Effector CD4-positive, alpha-beta T cell (primary cell): ENCODE results near the gene SLC12A2.

Experiments used
- DNase-seq: peaks from one replicate; pipeline ENCODE4 v3.0.0-alpha.2; 2020

SLC12A2 gene

GRCh38 chr5:128097781-128098180 lies 14.2 kb downstream of the SLC12A2 start:
- DNase-seq: no peak

- no peak for DNase-seq
Measured at GRCh38 chr5:128099944-128100343, 16.4 kb downstream of the SLC12A2 start.

DNA sequence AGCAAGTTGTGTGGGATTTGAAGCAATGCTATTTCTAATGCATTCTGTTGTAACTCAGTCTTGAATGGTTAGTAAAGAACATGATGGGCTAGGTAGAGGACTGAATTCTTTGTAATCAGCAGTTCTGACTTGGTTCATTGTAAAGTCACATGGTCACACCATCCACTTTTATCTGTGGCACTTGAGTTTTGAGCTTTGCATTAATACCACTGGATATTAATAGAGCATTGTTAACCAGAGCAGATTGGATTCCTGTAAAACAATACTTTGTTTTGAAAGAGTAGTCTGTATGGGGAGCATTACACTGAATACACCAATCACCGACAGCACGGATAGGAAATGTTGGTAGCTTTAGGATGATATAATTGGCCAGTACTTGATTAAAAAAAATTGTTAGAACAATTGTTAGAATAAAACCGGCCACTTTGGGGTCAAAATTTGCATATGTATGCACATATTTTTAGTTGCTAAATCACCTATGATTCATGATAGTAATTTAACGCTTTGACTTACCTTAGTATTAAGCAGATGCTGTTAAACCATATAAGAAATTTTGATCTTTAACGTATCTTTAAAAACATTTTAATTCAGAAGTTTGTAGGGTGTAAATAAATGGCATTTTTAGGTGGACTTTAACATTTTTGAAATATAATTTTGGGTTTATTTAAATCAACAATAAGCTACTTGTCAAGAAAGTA lies 17.4 kb downstream of the SLC12A2 start:
- DNase-seq: no peak

- no peak for DNase-seq
Measured at GRCh38 chr5:128101676-128102075, 18.1 kb downstream of the SLC12A2 start.

GRCh38 chr5:128105203-128105602 lies 21.6 kb downstream of the SLC12A2 start:
- DNase-seq: no peak

DNA sequence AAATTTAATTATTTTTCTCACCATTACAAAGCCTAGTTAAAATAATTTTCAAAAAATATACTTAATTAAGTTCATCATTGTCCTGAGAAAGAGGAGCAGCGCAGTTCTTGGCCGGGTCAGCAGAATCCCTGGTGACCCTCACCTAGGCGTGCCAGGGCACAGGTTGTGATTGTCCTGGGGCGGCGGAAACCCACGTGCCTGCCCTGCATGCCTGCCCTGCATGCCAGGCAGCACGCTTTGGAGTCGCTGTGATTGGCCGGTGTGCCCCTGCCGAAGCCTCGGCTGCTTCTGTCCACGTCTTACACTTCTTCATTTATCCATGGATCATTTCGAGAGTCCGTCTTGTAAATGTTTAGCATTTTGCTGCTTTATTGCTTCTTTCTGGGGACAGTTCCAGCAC lies 25.6 kb downstream of the SLC12A2 start:
- DNase-seq: no peak

GRCh38 chr5:128109766-128110165 lies 26.2 kb downstream of the SLC12A2 start:
- DNase-seq: no peak

DNA sequence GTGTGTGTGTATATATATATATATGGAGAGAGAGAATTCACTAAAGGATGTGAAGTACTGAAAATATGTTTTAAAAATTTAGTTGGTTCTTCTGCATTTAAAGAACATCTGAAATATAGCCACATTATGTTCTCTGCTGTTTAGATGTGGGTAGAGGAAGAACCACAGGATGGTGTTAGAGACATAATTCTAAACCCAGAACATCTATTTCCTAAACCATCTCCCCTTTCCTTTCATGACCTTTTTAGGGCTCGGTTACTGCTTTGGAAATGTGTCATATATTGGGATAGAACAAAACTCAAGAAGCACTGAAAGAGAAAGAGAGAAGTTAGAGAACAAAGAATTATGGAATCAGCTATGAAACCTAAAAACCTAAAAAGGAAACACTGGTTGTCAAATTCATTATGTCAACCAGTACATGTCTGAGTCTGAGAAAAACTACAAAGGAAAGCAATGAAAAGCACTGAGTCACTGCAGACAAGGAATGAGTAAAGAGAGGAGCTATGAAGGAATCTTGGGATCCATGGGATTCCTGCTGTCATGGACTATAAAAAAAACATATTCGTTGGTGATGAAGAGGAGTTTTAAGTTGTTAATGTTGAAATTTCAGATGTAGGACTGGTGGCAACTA lies 28.4 kb downstream of the SLC12A2 start:
- DNase-seq: no peak

DNA sequence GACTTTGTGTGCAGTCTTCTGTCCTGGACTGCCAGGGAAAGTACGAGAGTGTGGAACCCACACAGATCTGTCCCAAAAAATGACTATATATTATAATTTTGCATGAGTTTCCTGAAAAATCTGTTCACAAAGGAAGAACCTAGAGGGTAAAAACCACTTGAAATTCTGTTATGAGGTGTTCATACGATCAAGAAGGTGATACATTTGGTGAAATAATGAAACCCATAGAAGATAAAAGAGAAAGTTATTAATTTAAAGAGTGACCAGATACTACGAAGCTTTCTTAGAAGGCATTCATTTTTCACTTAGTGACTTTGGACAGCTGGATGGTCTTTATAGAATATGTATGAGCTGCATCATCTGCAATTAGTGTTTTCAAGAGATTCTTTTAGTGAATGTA lies 32.9 kb downstream of the SLC12A2 start:
- DNase-seq: no peak

DNA sequence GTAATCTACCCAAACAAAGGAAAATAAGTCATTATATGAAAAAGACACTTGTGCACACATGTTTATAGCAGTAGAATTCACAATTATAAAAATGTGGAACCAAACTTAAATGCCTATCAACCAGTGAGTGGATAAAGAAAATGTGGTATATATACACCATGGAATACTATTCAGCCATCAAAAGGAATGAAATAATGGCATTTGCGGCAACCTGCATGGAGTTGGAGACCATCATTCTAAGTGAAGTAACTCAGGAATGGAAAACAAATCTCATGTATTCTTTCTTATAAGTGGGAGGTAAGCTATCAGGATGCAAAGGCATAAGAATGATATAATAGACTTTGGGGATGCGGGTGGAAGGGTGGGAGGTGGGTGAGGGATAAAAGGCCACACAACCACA lies 34.6 kb downstream of the SLC12A2 start:
- no peak for DNase-seq

DNA sequence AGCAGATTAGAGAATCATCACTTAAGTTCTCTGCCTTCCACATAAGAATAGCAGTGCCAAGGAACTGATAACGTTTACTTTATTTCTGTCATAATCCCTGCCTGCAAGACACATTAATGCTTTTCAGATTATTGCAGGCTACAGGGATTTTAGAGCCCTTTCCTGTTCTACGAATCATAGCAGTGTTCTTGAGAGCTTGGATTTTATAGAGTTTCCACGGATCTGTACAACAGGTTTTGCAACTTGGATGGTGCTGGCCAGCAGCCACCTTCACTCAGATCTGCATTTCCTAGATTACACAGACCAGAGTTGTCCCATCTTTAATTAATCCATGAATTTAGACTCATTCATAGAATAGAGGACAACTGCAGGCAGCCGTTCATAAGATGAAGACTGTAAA lies 38.1 kb downstream of the SLC12A2 start:
- DNase-seq: no peak

DNA sequence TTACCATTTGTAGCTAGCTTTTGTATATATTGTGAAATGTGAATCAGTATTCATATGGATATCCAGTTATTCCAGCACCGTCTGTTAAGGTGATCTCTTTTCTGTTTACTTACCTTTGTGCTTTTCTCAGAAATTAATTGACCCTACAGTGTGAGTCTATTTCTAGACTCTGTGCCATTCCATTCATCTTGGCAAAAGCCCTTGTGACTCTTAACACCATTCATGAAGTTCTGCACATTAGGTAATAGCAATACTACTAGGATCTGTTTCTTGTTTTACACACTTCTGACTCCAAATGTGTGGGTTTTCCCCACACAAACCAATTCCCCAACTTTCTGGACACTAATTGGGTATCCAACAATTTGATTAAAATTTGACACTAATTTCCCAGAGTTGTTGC lies 40.4 kb downstream of the SLC12A2 start:
- DNase-seq: no peak

GRCh38 chr5:128126241-128126640 lies 42.7 kb downstream of the SLC12A2 start:
- DNase-seq: no peak

GRCh38 chr5:128132499-128132898 lies 48.9 kb downstream of the SLC12A2 start:
- no peak for DNase-seq

DNA sequence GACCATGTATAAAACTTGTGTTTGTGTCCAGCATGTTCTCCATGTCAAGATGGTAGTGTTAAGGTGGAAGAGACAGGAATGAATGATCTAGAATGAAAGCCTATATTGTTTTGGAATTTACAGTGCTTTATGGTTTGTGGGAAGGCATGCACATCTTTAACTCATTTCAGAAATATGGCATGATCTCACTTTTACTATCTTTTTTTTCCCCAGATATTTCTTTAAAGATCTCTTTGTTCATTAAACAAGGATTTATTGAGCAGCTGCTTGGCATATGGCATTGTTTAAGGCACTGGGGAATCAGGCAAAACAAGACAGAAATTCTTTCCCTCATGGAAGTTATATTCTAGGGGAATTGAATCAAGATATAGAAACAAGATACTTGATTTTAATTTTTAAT lies 51.7 kb downstream of the SLC12A2 start:
- DNase-seq: no peak

DNA sequence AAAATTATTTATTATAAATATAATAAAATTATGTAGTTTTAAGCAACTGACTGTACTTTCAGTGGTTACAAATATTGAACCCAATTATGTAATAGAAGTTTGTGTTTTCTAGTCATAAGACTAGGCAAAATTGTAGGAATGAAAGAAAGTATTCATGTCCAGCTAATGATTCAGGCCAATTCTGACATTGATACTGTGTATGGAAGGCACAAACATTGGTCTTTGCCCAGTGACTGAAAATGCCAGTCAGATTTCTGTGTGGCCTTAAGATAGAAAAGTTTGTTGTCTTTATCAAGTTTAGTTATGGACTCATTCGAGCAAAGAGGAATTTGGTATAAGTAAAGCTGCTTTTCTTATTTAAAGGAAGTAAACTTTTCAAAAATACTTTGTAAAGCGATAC lies 60.3 kb downstream of the SLC12A2 start:
- DNase-seq: no peak

DNA sequence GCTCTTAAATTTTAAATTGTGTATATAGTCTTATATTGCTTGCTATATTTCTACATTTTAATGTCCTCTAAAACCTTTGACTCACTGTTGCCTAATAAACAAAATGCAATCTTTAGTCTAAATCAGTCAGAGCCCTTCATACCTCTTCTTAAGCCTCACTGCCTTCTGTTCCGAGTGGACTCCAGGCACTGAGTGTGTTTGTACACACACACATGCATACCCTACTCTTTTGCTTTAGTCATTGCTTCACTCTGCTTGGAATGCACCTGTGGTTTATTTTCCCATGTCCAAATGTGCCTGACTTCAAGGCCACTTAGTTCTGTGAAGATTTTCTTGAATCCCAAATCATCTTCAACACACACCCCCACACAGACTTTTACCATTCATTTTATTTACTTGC lies 60.9 kb downstream of the SLC12A2 start:
- DNase-seq: no peak

DNA sequence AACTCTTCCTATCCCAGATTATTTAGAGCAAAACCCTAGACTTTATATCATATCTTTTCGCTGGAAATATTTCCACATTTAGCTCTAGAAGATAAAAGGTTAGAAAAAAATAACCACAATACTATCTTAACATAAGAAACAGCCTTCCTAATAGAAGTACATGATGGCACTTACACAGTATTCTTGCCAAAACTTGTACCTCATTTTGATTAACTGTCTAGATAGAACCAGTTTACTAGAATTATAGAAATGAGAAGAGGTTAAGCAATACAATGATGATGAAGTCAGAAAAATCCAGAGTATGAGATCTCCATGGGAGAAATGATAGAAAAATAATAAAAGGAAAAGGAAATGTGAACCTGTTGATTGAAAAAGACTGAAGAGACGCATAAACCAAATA lies 63.1 kb downstream of the SLC12A2 start:
- DNase-seq: no peak

- no peak for DNase-seq
Measured at GRCh38 chr5:128154943-128155342, 71.4 kb downstream of the SLC12A2 start.

GRCh38 chr5:128155776-128156175 lies 72.2 kb downstream of the SLC12A2 start:
- no peak for DNase-seq

DNA sequence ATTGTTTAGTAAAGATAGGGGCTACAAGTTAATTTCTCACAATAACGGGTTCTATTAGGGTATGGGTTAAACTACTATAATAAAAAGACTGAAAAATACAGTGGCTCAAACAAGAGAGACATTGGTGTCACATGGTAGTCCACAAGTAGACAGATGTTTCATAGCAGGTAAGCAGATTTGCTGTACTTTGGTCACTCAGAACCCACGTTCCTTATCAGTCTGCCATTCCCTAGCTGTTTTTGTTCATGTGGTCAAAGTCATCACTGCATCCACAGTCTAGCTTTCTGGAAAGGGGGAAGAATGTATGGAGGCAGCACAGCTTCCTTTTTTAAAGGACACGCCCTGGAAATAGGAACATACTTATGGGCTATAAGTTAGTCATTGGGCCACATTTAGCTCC lies 73.0 kb downstream of the SLC12A2 start:
- DNase-seq: no peak

DNA sequence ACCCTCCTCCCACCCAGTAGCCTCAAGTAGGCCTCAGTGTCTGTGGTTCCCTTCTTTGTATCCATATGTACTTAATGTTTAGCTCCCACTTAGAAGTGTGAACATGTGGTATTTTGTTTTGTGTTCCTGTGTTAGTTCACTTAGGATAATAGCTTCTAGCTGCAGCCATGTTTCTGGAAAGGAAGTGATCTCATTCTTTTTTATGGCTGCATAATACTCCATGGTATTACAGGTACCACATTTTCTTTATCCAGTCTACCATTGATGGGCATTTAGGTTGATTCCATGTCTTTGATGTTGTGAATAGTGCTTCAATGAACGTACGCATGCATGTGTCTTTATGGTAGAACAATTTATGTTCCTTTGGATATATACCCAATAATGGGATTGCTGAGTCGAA lies 74.8 kb downstream of the SLC12A2 start:
- DNase-seq: no peak

- DNase-seq: no peak
Measured at GRCh38 chr5:128163991-128164390, 80.4 kb downstream of the SLC12A2 start.

DNA sequence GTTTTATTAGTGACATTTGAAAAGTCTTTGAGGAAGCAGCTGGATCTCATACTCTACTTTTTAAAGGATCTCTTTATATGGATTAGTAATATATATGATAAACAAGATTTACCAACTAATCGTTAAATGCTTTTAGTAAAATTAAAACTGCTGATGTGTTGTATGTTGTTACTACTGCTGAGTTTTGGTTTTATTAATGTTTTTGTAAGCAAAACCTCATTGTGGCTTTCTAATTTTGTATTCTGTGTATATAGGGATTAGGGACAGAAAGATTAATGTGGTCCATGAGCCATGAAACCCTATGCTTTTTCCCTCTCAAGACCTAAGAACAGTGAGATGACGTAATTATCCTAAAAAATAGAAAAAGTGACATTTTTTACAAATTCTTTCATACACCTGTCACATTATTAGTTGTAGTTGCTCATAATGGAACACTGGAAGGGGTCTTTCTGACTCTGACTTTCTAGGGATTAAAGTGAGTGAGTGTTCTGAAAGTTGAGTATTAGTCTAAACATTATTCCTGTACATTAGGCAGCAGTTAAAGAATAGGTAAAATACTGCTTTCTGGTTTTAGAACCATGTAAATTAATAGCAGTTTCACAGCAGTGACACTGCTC lies 85.9 kb downstream of the SLC12A2 start:
- no peak for DNase-seq

DNA sequence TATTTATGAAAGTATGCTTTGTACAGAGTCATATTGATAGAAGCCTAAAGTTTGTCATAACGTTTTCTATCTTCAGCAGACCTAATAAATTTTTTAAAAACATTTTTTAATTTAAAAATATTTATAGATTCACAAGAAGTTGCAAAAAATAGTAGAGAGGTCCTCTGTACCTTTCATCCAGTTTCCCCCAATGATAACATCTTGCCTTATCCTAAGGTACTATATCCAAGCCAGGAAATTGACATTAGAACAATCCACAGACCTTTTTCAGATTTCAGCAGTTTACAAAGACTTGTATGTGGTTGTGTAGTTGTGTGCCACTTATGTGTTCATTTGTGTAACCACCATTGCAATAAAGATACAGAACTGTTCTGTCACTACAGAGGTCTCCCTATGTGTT lies 88.5 kb downstream of the SLC12A2 start:
- DNase-seq: no peak
